Measurements from ENCODE around the gene ARL10.

GRCh38 chr5:176410486-176411180 lies 45.3 kb downstream of the ARL10 start:
- TF ChIP-seq CTCF (IDR thresholded peaks at IDR 0.05): no peak
- no peak for TF ChIP-seq POLR2A (IDR thresholded peaks at IDR 0.05)
- no peak for TF ChIP-seq EP300 (IDR thresholded peaks at IDR 0.05)
